Common myeloid progenitor, CD34-positive (primary cell): ENCODE data around the gene SYPL1.
A peak's percentile ranks its signal among the peaks of the same experiment; 100 is the strongest.

ENCODE experiments used
- CTCF ChIA-PET: fragments of 350-600 bp; sonication (Branson Sonifier 250); formaldehyde crosslinking; loops from one replicate; lab custom pipeline; 2021; ENCODE audit warnings: antibody characterized with exemption; lab: Charles Lee
- POLR2A ChIA-PET: fragments of 350-600 bp; sonication (Branson Sonifier 250); formaldehyde crosslinking; loops from one replicate; lab custom pipeline; 2021; ENCODE audit warnings: antibody characterized with exemption; lab: Charles Lee
- DNase-seq, 3 donors: peaks; one replicate each; pipeline versions ENCODE4 v3.0.0 to v3.0.0-alpha.2; 2013
- H3K27ac ChIP-seq, 2 experiments: 1 replicate in 1 of 2; 2 replicates in 1 of 2; pipeline ENCODE4 v1.7.0; 2013; ENCODE audit warnings: inconsistent platforms in 2 of 2, low read length in 2 of 2, mild to moderate bottlenecking in 2 of 2, low read depth in 1 of 2, moderate library complexity in 1 of 2; ENCODE audit not compliant: severe bottlenecking in 2 of 2, insufficient read depth in 1 of 2, poor library complexity in 1 of 2
- H3K27me3 ChIP-seq, 5 experiments: replicated peaks in 2 of 5; 1 replicate in 3 of 5; 2 replicates in 2 of 5; pipeline versions ENCODE4 v1.6.1 to v1.7.0; 2013; ENCODE audit warnings: low read length in 4 of 5, mild to moderate bottlenecking in 2 of 5, moderate library complexity in 2 of 5, inconsistent platforms in 1 of 5; ENCODE audit not compliant: insufficient read depth in 5 of 5, control insufficient read depth in 4 of 5
- H3K36me3 ChIP-seq, 4 experiments: 1 replicate in 2 of 4; 2 replicates in 2 of 4; pipeline versions ENCODE4 v1.6.1 to v1.7.0; 2013; ENCODE audit warnings: low read length in 3 of 4, control low read depth in 1 of 4, mild to moderate bottlenecking in 1 of 4; ENCODE audit not compliant: control insufficient read depth in 4 of 4, insufficient read depth in 4 of 4
- H3K4me1 ChIP-seq, 4 experiments: 1 replicate in 3 of 4; 2 replicates in 1 of 4; pipeline versions ENCODE4 v1.6.1 to v1.7.1; 2013; ENCODE audit warnings: low read length in 3 of 4, mild to moderate bottlenecking in 3 of 4, control low read depth in 1 of 4, inconsistent platforms in 1 of 4, moderate library complexity in 1 of 4; ENCODE audit not compliant: control insufficient read depth in 4 of 4, insufficient read depth in 4 of 4; ENCODE audit errors: control extremely low read depth in 1 of 4
- H3K4me3 ChIP-seq, 7 experiments: 1 replicate in 4 of 7; 2 replicates in 3 of 7; pipeline versions ENCODE4 v1.5.1 to v1.7.0; 2013; ENCODE audit warnings: mild to moderate bottlenecking in 7 of 7, low read length in 6 of 7, moderate library complexity in 6 of 7, inconsistent platforms in 2 of 7, low read depth in 2 of 7, control low read depth in 1 of 7; ENCODE audit not compliant: insufficient read depth in 4 of 7, control insufficient read depth in 1 of 7; ENCODE audit errors: extremely low read depth in 1 of 7
- H3K9me3 ChIP-seq, 5 experiments: 1 replicate in 4 of 5; 2 replicates in 1 of 5; pipeline versions ENCODE4 v1.6.1 to v1.7.1; 2013; ENCODE audit warnings: low read length in 4 of 5, mild to moderate bottlenecking in 2 of 5, inconsistent platforms in 1 of 5, low read depth in 1 of 5, moderate library complexity in 1 of 5; ENCODE audit not compliant: control insufficient read depth in 4 of 5, insufficient read depth in 2 of 5; ENCODE audit errors: control extremely low read depth in 1 of 5
- WGBS: methylation state at CpG from one replicate; pipeline ENCODE4 v1.1.5; 2013; ENCODE audit not compliant: insufficient coverage; 5-methylcytosine and 5-hydroxymethylcytosine counted together

The SYPL1 gene

GRCh38 chr7:106108991-106109390 is 3.1 kb downstream of the SYPL1 start:
- peaks cover 0 to 4% (median 2%) of the 10 kb centered on the region in 4 experiments for H3K36me3 ChIP-seq
- peak overlapping the region; percentile 27 to 95 for H3K27ac ChIP-seq
- POLR2A ChIA-PET = interaction anchor here (1.0 kb wide), 1 partner anchor 9 kb away, joined by 3 read pairs; no protein-coding TSS in a partner anchor
- DNase-seq = peak in 2 of 3 donors; percentile 46 to 57
- no peaks in the 10 kb centered on the region for H3K27me3 ChIP-seq
- H3K4me1 ChIP-seq = peaks cover 31 to 60% (median 42%) of the 10 kb centered on the region in 4 experiments
- H3K9me3 ChIP-seq = no peaks in the 10 kb centered on the region
- H3K4me3 ChIP-seq = peak overlapping the region in 6 of 7 experiments; percentile 9 to 97 (median 36)
- 0% methylated on average over 1 of the region's 1 CpG for WGBS
- CTCF ChIA-PET = interaction anchor here (0.8 to 1.1 kb wide), 3 partner anchors 9 to 44 kb away, joined by 3 to 5 read pairs (median 3); no protein-coding TSS in a partner anchor

- H3K27ac ChIP-seq = peak overlapping the region in 1 of 2 experiments; percentile 43
- 100% methylated on average over 1 of the region's 2 CpGs for WGBS
- no peaks in the 10 kb centered on the region for H3K27me3 ChIP-seq
- ChIA-PET CTCF (interaction anchor here (0.8 to 4.0 kb wide), 6 partner anchors 10 to 46 kb away, joined by 3 to 19 read pairs (median 4); no protein-coding TSS in a partner anchor), POLR2A (no interaction called here)
- H3K36me3 ChIP-seq = peaks cover 2 to 9% (median 5%) of the 10 kb centered on the region in 4 experiments
- peak overlapping the region in 1 of 7 experiments; percentile 36 for H3K4me3 ChIP-seq
- no peak for DNase-seq
- peaks cover 17 to 66% (median 33%) of the 10 kb centered on the region in 4 experiments for H3K4me1 ChIP-seq
- peaks cover 0 to 2% (median 0%) of the 10 kb centered on the region in 5 experiments for H3K9me3 ChIP-seq
Measured at GRCh38 chr7:106104721-106105260, 7.3 kb downstream of the SYPL1 start.

GRCh38 chr7:106102387-106102966 is 9.6 kb downstream of the SYPL1 start:
- Histone ChIP-seq H3K9me3 (peaks cover 0 to 2% (median 0%) of the 10 kb centered on the region in 5 experiments), H3K27me3 (no peaks in the 10 kb centered on the region), H3K27ac (peak overlapping the region in 1 of 2 experiments; percentile 6), H3K4me1 (peaks cover 7 to 50% (median 17%) of the 10 kb centered on the region in 4 experiments), H3K4me3 (peak overlapping the region in 1 of 7 experiments; percentile 28), H3K36me3 (peaks cover 5 to 13% (median 10%) of the 10 kb centered on the region in 4 experiments)
- peak in 1 of 3 donors; percentile 31 for DNase-seq
- POLR2A ChIA-PET = interaction anchor here (0.5 to 2.3 kb wide), 2 partner anchors 10 kb away, joined by 4 to 8 read pairs; partner anchors contain the start of gene SYPL1
- 94% methylated on average over 2 of the region's 6 CpGs for WGBS
- CTCF ChIA-PET = interaction anchor here (1.0 to 4.0 kb wide), 7 partner anchors 7 to 52 kb away, joined by 3 to 19 read pairs (median 12); partner anchors contain the start of gene SYPL1

- POLR2A ChIA-PET = no interaction called here
- DNase-seq = no peak
- Histone ChIP-seq H3K27ac (peak overlapping the region in 1 of 2 experiments; percentile 37), H3K4me3 (no peak overlapping the region), H3K9me3 (peaks cover 0 to 2% (median 0%) of the 10 kb centered on the region in 5 experiments), H3K27me3 (no peaks in the 10 kb centered on the region), H3K36me3 (peaks cover 7 to 19% (median 14%) of the 10 kb centered on the region in 4 experiments), H3K4me1 (peaks cover 7 to 50% (median 17%) of the 10 kb centered on the region in 4 experiments)
- CTCF ChIA-PET = interaction anchor here (2.0 kb wide), 1 partner anchor 30 kb away, joined by 12 read pairs; no protein-coding TSS in a partner anchor
- 80% methylated on average over 1 of the region's 3 CpGs for WGBS
Measured at GRCh38 chr7:106101726-106102125, 10.4 kb downstream of the SYPL1 start.

- H3K36me3 ChIP-seq = peaks cover 7 to 23% (median 19%) of the 10 kb centered on the region in 4 experiments
- peaks cover 7 to 50% (median 17%) of the 10 kb centered on the region in 4 experiments for H3K4me1 ChIP-seq
- H3K4me3 ChIP-seq = no peak overlapping the region
- H3K9me3 ChIP-seq = peaks cover 0 to 2% (median 0%) of the 10 kb centered on the region in 5 experiments
- 71% methylated on average over 3 of the region's 5 CpGs for WGBS
- CTCF ChIA-PET = interaction anchor here (0.7 to 1.9 kb wide), 5 partner anchors 22 to 52 kb away, joined by 3 to 6 read pairs (median 4); no protein-coding TSS in a partner anchor
- POLR2A ChIA-PET = no interaction called here
- no peaks in the 10 kb centered on the region for H3K27me3 ChIP-seq
- peak in 1 of 3 donors; percentile 32 for DNase-seq
- H3K27ac ChIP-seq = peak overlapping the region in 1 of 2 experiments; percentile 37
Measured at GRCh38 chr7:106100863-106101629, 11.1 kb downstream of the SYPL1 start.

- no peaks in the 10 kb centered on the region for H3K27me3 ChIP-seq
- ChIA-PET CTCF (interaction anchor here (0.8 to 1.9 kb wide), 6 partner anchors 9 to 54 kb away, joined by 3 to 6 read pairs (median 4); no protein-coding TSS in a partner anchor), POLR2A (no interaction called here)
- H3K9me3 ChIP-seq = peaks cover 0 to 2% (median 0%) of the 10 kb centered on the region in 5 experiments
- H3K4me3 ChIP-seq = no peak overlapping the region
- WGBS = no CpG with 5 or more reads among the region's 3 CpGs
- H3K36me3 ChIP-seq = peaks cover 7 to 28% (median 22%) of the 10 kb centered on the region in 4 experiments
- H3K27ac ChIP-seq = peak overlapping the region in 1 of 2 experiments; percentile 11
- peaks cover 4 to 36% (median 17%) of the 10 kb centered on the region in 4 experiments for H3K4me1 ChIP-seq
- no peak for DNase-seq
Measured at GRCh38 chr7:106099539-106099938, 12.6 kb downstream of the SYPL1 start.
